Dendritic cell treated with granulocyte-macrophage colony-stimulating factor and Interleukin-4, amounts not matched to agents 40 ng/mL and 50 ng/mL, for 4 days (primary cell): ENCODE results near the gene LYSMD2.
A peak's percentile ranks its signal among the peaks of the same experiment; 100 is the strongest.

ENCODE experiments used
- H3K27ac Mint-ChIP-seq: one replicate; pipeline ENCODE4 v1.8.0; 2022; ENCODE audit warnings: mild to moderate bottlenecking, mixed read lengths
- H3K27me3 Mint-ChIP-seq: one replicate; pipeline ENCODE4 v1.8.0; 2022; ENCODE audit warnings: mild to moderate bottlenecking, mixed read lengths
- H3K36me3 Mint-ChIP-seq: one replicate; pipeline ENCODE4 v1.8.0; 2022; ENCODE audit warnings: low read depth, mixed read lengths
- H3K4me1 Mint-ChIP-seq: one replicate; pipeline ENCODE4 v1.8.0; 2022; ENCODE audit warnings: low read depth, mixed read lengths
- H3K4me3 Mint-ChIP-seq: one replicate; pipeline ENCODE4 v1.8.0; 2022; ENCODE audit warnings: mild to moderate bottlenecking, moderate library complexity, mixed read lengths
- H3K9me3 Mint-ChIP-seq: one replicate; pipeline ENCODE4 v1.8.0; 2022; ENCODE audit warnings: mixed read lengths
- intact Hi-C: fragments of 100-400 bp; cut with micrococcal nuclease; formaldehyde crosslinking; loops from one replicate; pipeline ENCODE4 v1.15.0; 2022

The LYSMD2 gene

DNA sequence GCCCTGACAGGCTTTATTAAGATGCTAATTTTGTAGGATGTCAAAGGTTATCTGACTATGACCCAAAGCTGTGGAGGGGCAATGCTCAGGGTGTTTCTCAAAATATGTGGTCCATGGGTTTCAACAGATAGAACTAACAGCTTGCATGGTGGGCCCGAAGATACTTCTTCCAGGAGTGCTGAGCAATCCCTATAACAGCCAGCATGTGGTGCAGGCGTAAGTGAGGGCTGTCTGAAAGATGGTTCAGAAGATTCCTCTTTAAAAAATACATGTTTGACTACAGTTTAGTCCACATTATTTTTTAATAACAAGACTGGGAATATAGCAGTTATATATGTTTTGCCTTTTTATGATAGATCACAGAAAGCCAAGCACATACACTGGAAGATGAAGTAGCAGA is 48.6 kb downstream of the LYSMD2 start:
- H3K9me3 Mint-ChIP-seq, result no peaks in the 10 kb centered on the region
- H3K36me3 Mint-ChIP-seq, result no peaks in the 10 kb centered on the region
- intact Hi-C loops, result no loop called here
- peaks cover 38% of the 10 kb centered on the region for H3K27me3 Mint-ChIP-seq
- H3K4me1 Mint-ChIP-seq, result peaks cover 37% of the 10 kb centered on the region
- no peak overlapping the region for H3K27ac Mint-ChIP-seq
- no peak overlapping the region for H3K4me3 Mint-ChIP-seq

DNA sequence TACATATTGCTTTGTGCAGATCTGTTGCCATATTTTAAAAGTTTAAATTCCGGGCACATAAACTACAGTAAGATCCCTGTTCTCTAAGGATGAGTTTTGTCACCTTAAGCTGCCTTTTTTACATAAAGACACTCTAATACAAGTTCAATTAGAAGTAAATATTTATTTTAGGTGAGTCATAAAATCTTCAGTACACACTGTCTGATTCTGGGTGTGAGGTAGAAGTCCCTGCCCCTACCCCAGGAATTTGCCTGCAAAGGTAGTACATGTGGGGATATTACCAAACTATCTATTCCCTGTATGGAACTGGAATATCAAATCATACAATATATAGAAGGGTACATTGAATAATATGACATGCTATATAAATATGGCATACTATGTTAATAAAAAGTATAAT is 49.9 kb downstream of the LYSMD2 start:
- H3K36me3 Mint-ChIP-seq, result no peaks in the 10 kb centered on the region
- intact Hi-C loops, result no loop called here
- H3K27me3 Mint-ChIP-seq, result peaks cover 42% of the 10 kb centered on the region
- H3K4me1 Mint-ChIP-seq, result peaks cover 24% of the 10 kb centered on the region
- H3K4me3 Mint-ChIP-seq, result no peak overlapping the region
- H3K27ac Mint-ChIP-seq, result no peak overlapping the region
- no peaks in the 10 kb centered on the region for H3K9me3 Mint-ChIP-seq

DNA sequence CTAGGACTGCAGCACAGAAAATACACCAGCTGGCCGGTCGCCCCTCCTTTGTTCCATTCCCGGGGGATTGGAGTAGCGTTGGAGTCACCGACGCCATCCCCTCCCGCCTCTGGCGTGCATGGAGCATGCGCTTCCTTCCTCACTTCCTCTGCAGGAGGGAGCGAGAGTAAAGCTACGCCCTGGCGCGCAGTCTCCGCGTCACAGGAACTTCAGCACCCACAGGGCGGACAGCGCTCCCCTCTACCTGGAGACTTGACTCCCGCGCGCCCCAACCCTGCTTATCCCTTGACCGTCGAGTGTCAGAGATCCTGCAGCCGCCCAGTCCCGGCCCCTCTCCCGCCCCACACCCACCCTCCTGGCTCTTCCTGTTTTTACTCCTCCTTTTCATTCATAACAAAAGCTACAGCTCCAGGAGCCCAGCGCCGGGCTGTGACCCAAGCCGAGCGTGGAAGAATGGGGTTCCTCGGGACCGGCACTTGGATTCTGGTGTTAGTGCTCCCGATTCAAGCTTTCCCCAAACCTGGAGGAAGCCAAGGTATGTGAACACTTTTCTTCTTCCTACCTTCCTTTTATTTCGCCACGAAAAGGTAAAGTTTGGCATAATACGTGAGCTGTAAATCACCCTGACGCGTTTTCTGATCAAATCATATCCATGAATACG is 56.0 kb downstream of the LYSMD2 start, which contains the start of gene SCG3:
TSS of gene SCG3 (plus strand) at position 201 of the 661 bp plus-strand sequence. CDS start at position 454, 253 bp downstream.
- H3K4me3 Mint-ChIP-seq, result peak within 1 kb of the TSS; percentile 66
- no peaks in the 10 kb centered on the region for H3K9me3 Mint-ChIP-seq
- no peak within 1 kb of the TSS for H3K27ac Mint-ChIP-seq
- peaks cover 14% of the 10 kb centered on the region for H3K4me1 Mint-ChIP-seq
- no peaks in the 10 kb centered on the region for H3K36me3 Mint-ChIP-seq
- peaks cover 34% of the 10 kb centered on the region for H3K27me3 Mint-ChIP-seq
- intact Hi-C loops, result no loop called here

DNA sequence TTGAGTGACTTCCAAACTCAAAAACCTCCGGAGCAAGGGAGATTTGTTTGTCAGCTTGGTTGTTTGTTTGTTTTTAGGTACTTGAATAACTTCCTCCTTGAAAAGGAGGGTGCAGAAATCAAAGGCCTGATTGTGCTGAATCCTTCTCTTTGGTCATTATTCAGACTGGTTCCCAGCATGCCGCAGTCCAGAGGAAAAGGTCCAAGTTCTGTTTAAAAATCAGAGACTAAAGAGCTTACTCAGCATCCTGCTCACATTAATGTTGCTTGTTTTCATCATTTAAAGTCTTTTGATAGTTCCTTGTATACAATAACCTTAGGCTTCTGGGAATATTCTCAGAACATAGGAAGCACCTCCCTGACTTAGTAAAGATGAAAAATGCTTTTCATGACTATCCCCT is 57.1 kb downstream of the LYSMD2 start:
- H3K4me3 Mint-ChIP-seq, result no peak overlapping the region
- H3K9me3 Mint-ChIP-seq, result no peaks in the 10 kb centered on the region
- peaks cover 40% of the 10 kb centered on the region for H3K27me3 Mint-ChIP-seq
- H3K36me3 Mint-ChIP-seq, result no peaks in the 10 kb centered on the region
- intact Hi-C loops, result no loop called here
- peaks cover 14% of the 10 kb centered on the region for H3K4me1 Mint-ChIP-seq
- no peak overlapping the region for H3K27ac Mint-ChIP-seq

DNA sequence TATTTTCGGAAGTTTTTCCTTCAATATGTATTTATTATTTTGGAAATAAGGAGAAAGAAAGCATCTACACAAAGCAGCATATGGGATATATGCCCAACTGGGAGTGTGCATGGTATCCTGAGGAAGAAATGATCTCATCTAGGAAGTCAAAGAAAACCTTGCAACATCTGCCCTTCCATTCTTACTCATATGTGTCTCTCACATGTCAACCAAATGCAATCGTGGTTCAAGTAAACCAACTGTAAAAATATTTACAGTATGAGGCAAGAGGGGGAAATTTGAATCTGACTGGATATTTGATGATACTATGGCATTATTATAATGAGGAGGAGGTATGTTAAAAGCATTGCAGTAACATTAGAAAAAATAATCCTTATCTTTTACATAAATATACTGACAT is 59.4 kb downstream of the LYSMD2 start:
- Mint-ChIP-seq H3K27me3 (peaks cover 33% of the 10 kb centered on the region), H3K36me3 (no peaks in the 10 kb centered on the region), H3K4me3 (no peak overlapping the region), H3K9me3 (no peaks in the 10 kb centered on the region), H3K4me1 (peaks cover 22% of the 10 kb centered on the region), H3K27ac (no peak overlapping the region)
- intact Hi-C loops, result no loop called here

DNA sequence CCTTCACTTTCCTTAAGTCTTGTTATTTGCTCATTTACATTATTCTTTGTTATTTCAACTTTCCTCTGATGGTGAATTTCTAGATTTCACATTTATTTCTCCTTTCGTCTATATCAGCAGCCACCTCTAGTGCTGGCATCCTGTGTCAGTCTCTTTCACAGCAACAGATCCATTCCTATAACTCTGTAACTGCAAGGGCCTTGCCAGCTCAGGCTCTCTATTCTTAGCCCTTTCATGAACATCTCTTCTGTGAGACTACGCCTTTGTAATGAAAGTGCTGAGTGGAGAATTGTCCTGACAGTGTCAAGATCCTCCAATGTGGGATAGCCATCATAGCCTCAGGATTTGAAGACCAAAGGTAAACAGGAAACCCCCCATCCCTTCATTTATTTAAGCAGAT is 60.0 kb downstream of the LYSMD2 start:
- Mint-ChIP-seq H3K27ac (no peak overlapping the region), H3K4me1 (peaks cover 29% of the 10 kb centered on the region), H3K4me3 (no peak overlapping the region), H3K9me3 (no peaks in the 10 kb centered on the region), H3K27me3 (peaks cover 29% of the 10 kb centered on the region), H3K36me3 (no peaks in the 10 kb centered on the region)
- intact Hi-C loops, result no loop called here

DNA sequence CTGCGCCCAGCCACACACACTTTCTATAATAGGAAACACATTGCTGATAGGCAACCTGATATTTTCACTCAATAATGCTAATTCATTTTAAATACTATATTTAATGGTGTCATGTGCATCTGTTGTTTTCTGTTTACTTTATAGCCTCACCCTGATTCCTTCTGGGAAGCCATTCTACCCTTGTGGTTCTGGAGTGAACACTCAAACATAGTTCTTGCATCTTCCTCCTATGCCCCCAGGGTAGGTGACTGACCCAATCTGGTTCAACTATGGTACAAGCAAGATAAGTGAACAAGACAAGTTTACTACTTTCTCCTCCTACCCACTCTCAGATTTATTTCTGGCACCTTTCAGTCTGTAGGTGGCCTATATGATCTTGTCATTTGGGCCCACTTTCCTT is 60.4 kb downstream of the LYSMD2 start:
- Mint-ChIP-seq H3K4me3 (no peak overlapping the region), H3K9me3 (no peaks in the 10 kb centered on the region), H3K36me3 (no peaks in the 10 kb centered on the region), H3K4me1 (peaks cover 33% of the 10 kb centered on the region), H3K27me3 (peaks cover 29% of the 10 kb centered on the region), H3K27ac (no peak overlapping the region)
- intact Hi-C loops, result no loop called here

DNA sequence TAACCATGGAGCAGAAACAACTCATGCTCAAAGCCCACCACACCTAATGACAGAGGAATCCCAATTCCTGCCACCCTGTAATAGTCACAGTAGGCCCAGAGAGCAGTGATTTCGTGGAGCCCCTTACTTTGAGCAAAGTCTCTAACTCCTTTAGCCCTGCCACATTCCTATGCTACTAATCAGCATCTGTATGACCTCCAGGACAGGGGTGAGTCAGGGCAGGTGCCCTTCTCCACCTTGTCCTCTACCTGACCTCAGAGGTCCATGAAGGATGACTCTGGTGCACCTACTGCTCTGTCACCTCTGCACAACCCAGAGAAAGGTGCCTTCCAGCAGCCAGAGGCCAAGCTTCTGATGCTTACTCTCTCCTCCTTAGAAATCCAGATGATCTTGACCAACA is 62.2 kb downstream of the LYSMD2 start:
- H3K9me3 Mint-ChIP-seq, result no peaks in the 10 kb centered on the region
- no peaks in the 10 kb centered on the region for H3K36me3 Mint-ChIP-seq
- intact Hi-C loops, result no loop called here
- no peak overlapping the region for H3K4me3 Mint-ChIP-seq
- peaks cover 33% of the 10 kb centered on the region for H3K4me1 Mint-ChIP-seq
- peaks cover 17% of the 10 kb centered on the region for H3K27me3 Mint-ChIP-seq
- H3K27ac Mint-ChIP-seq, result no peak overlapping the region
